Right atrium auricular region (tissue), 2 donors: ENCODE results near the gene NUBPL. TPM values are rescaled to one million over a fixed set of nuclear protein-coding genes. Genes with fewer than 3 reads are reported as not detected.

Experiments
- DNase-seq: peaks from one replicate; pipeline ENCODE4 v3.0.0-alpha.2; 2019; ENCODE audit warnings: low spot score
- H3K27ac ChIP-seq, 2 donors: fragments of 200-600 bp; sonication (generic); 1 replicate in 1 of 2; 2 replicates in 1 of 2; pipeline ENCODE4 v1.5.1; 2016 to 2019
- H3K27me3 ChIP-seq, 2 donors: fragments of 200-600 bp; sonication (generic); one replicate each; pipeline versions ENCODE4 v1.5.1 to v1.6.0; 2017 to 2019
- H3K36me3 ChIP-seq: fragments of 200-600 bp; sonication (generic); one replicate; pipeline ENCODE4 v1.5.1; 2016
- H3K4me1 ChIP-seq, 2 donors: fragments of 200-600 bp; sonication (generic); one replicate each; pipeline versions ENCODE4 v1.5.1 to v1.6.0; 2017 to 2019
- H3K4me3 ChIP-seq, 2 donors: fragments of 200-600 bp; sonication (generic); 1 replicate in 1 of 2; 2 replicates in 1 of 2; pipeline ENCODE4 v1.5.1; 2017 to 2019; ENCODE audit warnings: mild to moderate bottlenecking in 1 of 2, moderate library complexity in 1 of 2
- H3K9me3 ChIP-seq, 2 donors: fragments of 200-600 bp; sonication (generic); one replicate each; pipeline ENCODE4 v1.5.1; 2019
- CTCF ChIP-seq, 2 donors: fragments of 200-600 bp; sonication (generic); IDR thresholded peaks; one replicate each; pipeline ENCODE4 v1.5.1; 2019; ENCODE audit warnings: antibody characterized with exemption in 2 of 2
- total RNA-seq, 2 donors: library from RNA; depleted of rRNA; stranded (reverse); fragments of >200 nt; gene quantifications; one replicate each; pipeline ENCODE4 v1.1.0, GENCODE V29; 2016

Gene NUBPL
- total RNA-seq, 2 donors from 2014 or later: 10.7 to 17.8 TPM

GRCh38 chr14:31880935-31881334 is 319.7 kb downstream of the NUBPL start:
- H3K27me3 ChIP-seq: no peaks in the 10 kb centered on the region
- H3K9me3 ChIP-seq: no peaks in the 10 kb centered on the region
- no peak for DNase-seq
- H3K36me3 ChIP-seq: no peaks in the 10 kb centered on the region
- H3K4me1 ChIP-seq: no peaks in the 10 kb centered on the region
- no peak for TF ChIP-seq CTCF (IDR thresholded peaks at IDR 0.05)
- H3K27ac ChIP-seq: no peak overlapping the region
- no peak overlapping the region for H3K4me3 ChIP-seq

DNA sequence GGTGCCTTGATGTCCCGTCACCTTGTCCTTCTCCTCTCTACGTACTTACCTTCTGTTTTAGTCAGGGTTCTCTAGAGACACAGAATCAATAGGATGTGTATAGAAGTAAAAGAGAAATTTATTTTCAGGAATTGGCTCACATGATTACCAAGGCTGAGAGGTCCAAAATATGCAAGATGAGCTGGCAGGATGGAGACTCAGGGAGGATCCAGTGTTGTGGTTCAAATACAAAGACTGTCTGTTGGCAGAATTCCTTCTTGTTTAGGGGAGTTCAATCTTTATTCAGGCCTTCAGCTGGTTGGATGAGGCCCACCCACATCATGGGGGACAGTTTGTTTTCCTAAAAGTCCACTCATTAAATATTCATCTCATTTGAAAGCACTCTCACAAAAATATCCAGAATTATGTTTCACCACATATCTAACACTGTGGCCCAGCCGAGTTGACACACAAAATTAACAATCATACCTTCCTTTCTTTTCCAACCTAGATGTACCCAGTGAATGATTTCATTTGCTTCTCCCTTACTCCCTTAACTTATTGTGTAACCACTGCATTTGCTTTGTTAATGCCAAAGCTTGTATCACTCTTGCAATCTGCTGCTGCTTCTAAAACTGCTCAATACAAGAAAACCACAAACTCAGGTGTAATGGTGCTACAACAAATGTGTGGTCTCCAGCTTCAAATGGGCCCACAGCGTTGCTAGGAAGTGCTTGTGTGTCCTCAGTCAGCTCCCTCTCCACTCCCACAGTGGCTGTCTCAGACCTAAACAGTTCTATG is 320.5 kb downstream of the NUBPL start:
- Histone ChIP-seq H3K4me3 (no peak overlapping the region), H3K4me1 (no peaks in the 10 kb centered on the region), H3K27ac (no peak overlapping the region), H3K9me3 (no peaks in the 10 kb centered on the region), H3K27me3 (no peaks in the 10 kb centered on the region), H3K36me3 (no peaks in the 10 kb centered on the region)
- DNase-seq: no peak
- TF ChIP-seq CTCF (IDR thresholded peaks at IDR 0.05): no peak

- no peaks in the 10 kb centered on the region for H3K9me3 ChIP-seq
- H3K4me3 ChIP-seq: no peak overlapping the region
- TF ChIP-seq CTCF (IDR thresholded peaks at IDR 0.05): no peak
- no peaks in the 10 kb centered on the region for H3K27me3 ChIP-seq
- H3K36me3 ChIP-seq: no peaks in the 10 kb centered on the region
- no peak for DNase-seq
- H3K27ac ChIP-seq: no peak overlapping the region
- H3K4me1 ChIP-seq: no peaks in the 10 kb centered on the region
Measured at GRCh38 chr14:31884238-31884637, 323.0 kb downstream of the NUBPL start.

DNA sequence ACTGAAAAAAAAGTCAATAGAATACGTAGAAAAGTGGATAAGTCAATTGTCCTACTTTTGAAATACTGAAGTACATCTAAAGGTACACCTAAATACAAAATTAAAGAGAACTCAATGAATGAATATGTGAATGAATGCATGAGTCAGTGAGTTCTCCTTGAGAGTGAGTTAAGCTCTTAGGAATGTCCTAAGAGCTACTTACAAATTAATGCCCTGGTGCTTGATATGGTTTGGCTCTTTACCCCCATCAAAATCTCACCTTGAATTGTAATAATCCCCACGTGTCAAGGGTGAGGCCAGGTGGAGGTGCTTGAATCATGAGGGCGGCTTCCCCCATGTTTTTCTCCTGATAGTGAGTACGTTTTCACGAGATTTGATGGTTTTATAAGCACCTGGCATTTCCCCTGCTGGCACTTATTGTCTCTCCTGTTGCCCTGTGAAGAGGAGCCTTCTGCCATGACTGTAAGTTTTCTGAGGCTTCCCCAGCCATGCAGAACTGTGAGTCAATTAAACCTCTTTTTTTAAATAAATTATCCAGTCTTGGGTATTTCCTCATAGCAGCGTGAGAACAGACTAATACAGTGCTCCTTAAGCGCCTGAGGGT is 323.7 kb downstream of the NUBPL start:
- TF ChIP-seq CTCF (IDR thresholded peaks at IDR 0.05): no peak
- Histone ChIP-seq H3K27ac (no peak overlapping the region), H3K4me1 (no peaks in the 10 kb centered on the region), H3K27me3 (no peaks in the 10 kb centered on the region), H3K9me3 (no peaks in the 10 kb centered on the region), H3K4me3 (no peak overlapping the region), H3K36me3 (no peaks in the 10 kb centered on the region)
- no peak for DNase-seq

GRCh38 chr14:31886156-31886835 is 325.1 kb downstream of the NUBPL start:
- DNase-seq: no peak
- Histone ChIP-seq H3K27ac (no peak overlapping the region), H3K36me3 (no peaks in the 10 kb centered on the region), H3K9me3 (no peaks in the 10 kb centered on the region), H3K4me1 (no peaks in the 10 kb centered on the region), H3K4me3 (no peak overlapping the region), H3K27me3 (no peaks in the 10 kb centered on the region)
- TF ChIP-seq CTCF (IDR thresholded peaks at IDR 0.05): no peak
